Measurements from ENCODE around the gene GOLGA6L7.
"Not testable (repeated sequence)": the region's sequence is repeated elsewhere in the genome, so short reads cannot be mapped to it uniquely, and the experiment has no call there.

GOLGA6L7 gene

GRCh38 chr15:28878209-28878608, 29.8 kb upstream of the GOLGA6L7 start:
- DNase-seq (ENCODE audit: low read depth in 1 of 2, low spot score in 1 of 2) = no peak
- TF ChIP-seq JUND (IDR thresholded peaks at IDR 0.05; ENCODE audit: low read depth) = no peak
- in situ Hi-C loops (cut with HindIII; ENCODE audit: low pct_unique_long_range_greater_than_20kb, low sequenced_read_pairs) = no loop called here

DNA sequence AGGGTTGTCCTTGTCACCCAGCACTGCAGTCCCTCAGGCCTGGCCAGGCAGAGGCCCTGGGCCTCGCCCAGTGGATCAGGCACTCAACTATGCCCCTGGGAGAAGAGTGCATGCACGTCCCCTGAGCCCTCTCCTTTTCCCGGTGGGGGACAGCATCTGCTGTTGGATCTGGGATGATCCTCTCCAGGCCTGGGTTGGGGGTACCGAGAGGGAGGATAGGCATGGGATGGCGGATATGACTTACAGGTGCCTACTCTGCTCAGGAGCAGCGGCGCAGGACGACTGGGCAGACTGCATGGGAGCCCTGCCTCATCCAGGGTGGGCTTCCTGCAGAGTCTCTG, 28.4 kb upstream of the GOLGA6L7 start:
- no peak for TF ChIP-seq JUND (IDR thresholded peaks at IDR 0.05; ENCODE audit: low read depth)
- DNase-seq (ENCODE audit: low read depth in 1 of 2, low spot score in 1 of 2) = no peak
- in situ Hi-C loops (cut with HindIII; ENCODE audit: low pct_unique_long_range_greater_than_20kb, low sequenced_read_pairs) = no loop called here

DNA sequence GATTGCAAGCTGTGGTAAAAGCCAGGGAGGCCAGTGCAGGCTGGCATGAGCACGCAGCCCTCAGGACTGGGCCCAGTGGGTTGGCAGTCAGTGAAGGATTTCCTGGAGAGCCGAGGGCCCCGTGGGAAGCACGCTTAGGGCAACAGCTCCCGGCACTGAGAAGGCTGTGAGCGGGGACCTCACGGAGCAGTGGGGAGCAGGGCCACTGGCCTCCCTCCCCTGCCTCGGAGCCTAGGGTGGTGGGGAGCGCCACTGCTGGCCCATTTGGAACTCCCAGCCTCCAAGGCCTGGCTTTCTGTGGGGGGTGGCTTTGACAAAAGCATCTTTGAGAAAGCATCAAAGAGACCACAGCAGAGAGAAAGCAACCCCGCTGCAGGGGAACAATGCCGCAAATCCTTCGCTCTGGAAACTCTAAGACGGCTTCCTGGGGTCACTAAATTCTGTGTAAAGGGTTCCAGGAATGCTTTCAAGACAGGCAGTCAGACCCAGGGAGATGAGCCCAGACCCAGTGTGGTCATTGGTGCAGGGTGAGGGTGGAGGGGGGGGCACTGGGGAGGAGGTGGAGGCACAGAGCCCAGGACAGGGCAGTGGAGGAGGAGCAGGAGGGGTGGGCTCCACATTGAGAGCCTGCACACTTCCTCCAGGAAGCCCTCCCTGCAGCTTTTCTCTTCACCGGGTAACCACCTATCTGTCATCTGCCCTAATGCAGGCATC, 27.8 kb upstream of the GOLGA6L7 start:
- TF ChIP-seq JUND (IDR thresholded peaks at IDR 0.05; ENCODE audit: low read depth) = no peak
- in situ Hi-C loops (cut with HindIII; ENCODE audit: low pct_unique_long_range_greater_than_20kb, low sequenced_read_pairs) = no loop called here
- no peak for DNase-seq (ENCODE audit: low read depth in 1 of 2, low spot score in 1 of 2)

GRCh38 chr15:28875461-28876000, 27.1 kb upstream of the GOLGA6L7 start:
- TF ChIP-seq JUND (IDR thresholded peaks at IDR 0.05; ENCODE audit: low read depth) = no peak
- in situ Hi-C loops (cut with HindIII; ENCODE audit: low pct_unique_long_range_greater_than_20kb, low sequenced_read_pairs) = no loop called here
- no peak for DNase-seq (ENCODE audit: low read depth in 1 of 2, low spot score in 1 of 2)

DNA sequence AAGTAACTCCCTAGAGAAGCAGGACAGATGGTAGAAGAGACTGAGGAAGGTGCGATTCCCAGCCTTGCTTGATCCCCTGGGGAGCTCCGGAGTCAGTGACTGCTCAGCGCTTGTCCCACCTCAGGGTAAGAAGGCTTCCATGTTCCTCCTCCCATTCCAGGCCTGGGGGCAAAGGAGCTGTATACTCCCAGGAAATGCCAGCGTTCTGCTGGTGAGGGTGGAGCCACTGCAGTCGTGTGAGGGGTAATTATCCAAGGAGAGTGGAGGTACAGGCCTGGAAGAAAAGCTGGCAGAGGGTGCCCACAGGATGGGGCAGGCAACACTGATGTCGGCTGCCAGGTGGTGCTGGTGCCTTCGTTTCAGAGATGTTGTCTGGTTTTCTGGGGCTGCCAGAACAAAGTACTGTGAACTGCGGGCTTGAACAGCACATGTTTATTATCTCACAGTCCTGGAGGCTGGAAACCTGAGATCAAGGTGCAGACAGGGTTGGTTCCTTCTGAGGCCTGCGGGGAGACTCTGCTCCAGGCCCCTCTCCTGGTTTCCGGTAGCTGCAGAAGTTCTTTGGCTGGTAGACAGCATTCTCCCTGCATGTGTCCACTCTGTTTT, 25.2 kb upstream of the GOLGA6L7 start:
- in situ Hi-C loops (cut with HindIII; ENCODE audit: low pct_unique_long_range_greater_than_20kb, low sequenced_read_pairs) = no loop called here
- no peak for DNase-seq (ENCODE audit: low read depth in 1 of 2, low spot score in 1 of 2)
- no peak for TF ChIP-seq JUND (IDR thresholded peaks at IDR 0.05; ENCODE audit: low read depth)

GRCh38 chr15:28873006-28873405, 24.6 kb upstream of the GOLGA6L7 start:
- DNase-seq (ENCODE audit: low read depth in 1 of 2, low spot score in 1 of 2) = no peak
- in situ Hi-C loops (cut with HindIII; ENCODE audit: low pct_unique_long_range_greater_than_20kb, low sequenced_read_pairs) = no loop called here
- no peak for TF ChIP-seq JUND (IDR thresholded peaks at IDR 0.05; ENCODE audit: low read depth)

GRCh38 chr15:28871168-28871567, 22.7 kb upstream of the GOLGA6L7 start:
- no peak for TF ChIP-seq JUND (IDR thresholded peaks at IDR 0.05; ENCODE audit: low read depth)
- DNase-seq (ENCODE audit: low read depth in 1 of 2, low spot score in 1 of 2) = no peak
- in situ Hi-C loops (cut with HindIII; ENCODE audit: low pct_unique_long_range_greater_than_20kb, low sequenced_read_pairs) = no loop called here

DNA sequence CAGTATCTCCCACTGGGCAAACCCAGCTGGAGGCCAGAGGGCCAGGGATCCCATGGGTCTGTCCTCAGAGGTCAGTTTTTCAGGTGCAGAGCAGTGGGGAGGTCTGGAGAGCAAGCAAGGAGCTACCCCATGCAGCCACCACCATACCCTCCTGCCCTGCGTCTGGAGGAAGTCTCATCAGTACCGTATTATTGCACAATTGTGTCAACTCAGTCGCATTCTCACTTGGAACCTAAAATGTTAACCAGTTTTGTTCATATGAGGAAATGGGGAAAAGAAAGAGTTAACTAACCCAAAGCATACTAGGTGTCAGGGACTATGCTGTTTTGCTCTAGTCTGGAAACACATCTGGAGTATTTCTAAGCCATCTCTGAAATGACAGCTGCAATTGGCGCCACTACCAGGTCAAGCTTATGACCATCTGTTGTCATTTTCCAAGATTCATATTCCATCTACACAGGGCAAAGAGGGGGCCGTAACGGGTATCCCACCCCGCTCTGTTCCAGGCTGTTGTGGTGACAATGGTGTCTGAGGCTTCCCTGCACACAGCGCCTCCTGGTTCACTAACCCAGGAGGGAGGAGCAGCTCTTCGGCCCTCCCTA, 20.4 kb upstream of the GOLGA6L7 start:
- no peak for TF ChIP-seq JUND (IDR thresholded peaks at IDR 0.05; ENCODE audit: low read depth)
- DNase-seq (ENCODE audit: low read depth in 1 of 2, low spot score in 1 of 2) = no peak
- in situ Hi-C loops (cut with HindIII; ENCODE audit: low pct_unique_long_range_greater_than_20kb, low sequenced_read_pairs) = no loop called here

GRCh38 chr15:28861589-28862293, 13.3 kb upstream of the GOLGA6L7 start:
- in situ Hi-C loops (cut with HindIII; ENCODE audit: low pct_unique_long_range_greater_than_20kb, low sequenced_read_pairs); DNase-seq (ENCODE audit: low read depth in 1 of 2, low spot score in 1 of 2): not testable (repeated sequence)

- no peak for DNase-seq (ENCODE audit: low read depth in 1 of 2, low spot score in 1 of 2)
- in situ Hi-C loops (cut with HindIII; ENCODE audit: low pct_unique_long_range_greater_than_20kb, low sequenced_read_pairs) = no loop called here
- no peak for TF ChIP-seq JUND (IDR thresholded peaks at IDR 0.05; ENCODE audit: low read depth)
These were observed 12.6 kb upstream of the GOLGA6L7 start for GRCh38 chr15:28861031-28861534.

DNA sequence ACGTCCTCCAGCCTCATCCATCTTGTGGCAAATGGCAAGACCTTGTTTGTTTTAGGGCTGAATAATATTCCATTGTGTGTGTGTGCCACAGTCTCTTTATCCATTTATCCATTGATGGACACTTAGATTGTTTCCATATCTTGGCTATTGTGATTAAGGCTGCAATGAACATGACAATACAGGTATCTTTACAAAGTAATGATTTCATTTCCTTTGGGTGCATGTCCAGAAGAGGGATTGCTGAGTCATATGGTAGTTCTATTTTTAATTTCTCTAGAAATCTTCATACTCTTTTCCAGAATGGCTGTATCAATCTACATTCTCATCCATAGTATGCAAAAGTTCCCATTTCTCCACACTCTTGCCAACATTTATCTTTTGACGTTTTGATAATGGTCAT, 6.1 kb upstream of the GOLGA6L7 start:
- in situ Hi-C loops (cut with HindIII; ENCODE audit: low pct_unique_long_range_greater_than_20kb, low sequenced_read_pairs); DNase-seq (ENCODE audit: low read depth in 1 of 2, low spot score in 1 of 2): not testable (repeated sequence)

DNA sequence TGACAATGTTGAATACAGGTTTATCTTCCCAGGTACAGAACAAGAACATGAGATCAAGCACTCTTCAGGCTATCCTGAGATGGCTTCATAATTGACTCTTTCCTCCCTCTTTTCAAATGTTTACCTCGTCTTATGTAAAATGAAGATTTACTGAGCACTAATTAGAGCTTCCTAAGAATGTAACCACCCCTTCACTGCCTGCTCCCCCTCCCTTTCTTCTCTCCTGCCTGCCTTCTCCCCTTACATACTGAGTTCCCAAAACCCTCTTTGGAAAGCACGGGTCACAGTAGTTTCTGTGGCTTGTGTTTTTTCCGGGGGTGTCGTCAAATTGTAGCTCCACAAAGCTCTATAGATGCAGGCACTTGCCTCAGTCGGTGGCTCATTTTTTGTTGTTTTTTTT, 5.2 kb upstream of the GOLGA6L7 start:
- in situ Hi-C loops (cut with HindIII; ENCODE audit: low pct_unique_long_range_greater_than_20kb, low sequenced_read_pairs); DNase-seq (ENCODE audit: low read depth in 1 of 2, low spot score in 1 of 2): not testable (repeated sequence)

GRCh38 chr15:28849766-28850165, 1.3 kb upstream of the GOLGA6L7 start:
- in situ Hi-C loops (cut with HindIII; ENCODE audit: low pct_unique_long_range_greater_than_20kb, low sequenced_read_pairs); DNase-seq (ENCODE audit: low read depth in 1 of 2, low spot score in 1 of 2): not testable (repeated sequence)

- DNase-seq (ENCODE audit: low read depth in 1 of 2, low spot score in 1 of 2); in situ Hi-C loops (cut with HindIII; ENCODE audit: low pct_unique_long_range_greater_than_20kb, low sequenced_read_pairs): not testable (repeated sequence)
These were observed 827 bp upstream of the GOLGA6L7 start for GRCh38 chr15:28849271-28849670.

GRCh38 chr15:28847959-28848358, 485 bp downstream of the GOLGA6L7 start:
- in situ Hi-C loops (cut with HindIII; ENCODE audit: low pct_unique_long_range_greater_than_20kb, low sequenced_read_pairs) = not testable (repeated sequence)

GRCh38 chr15:28847247-28847646, 1.2 kb downstream of the GOLGA6L7 start:
- in situ Hi-C loops (cut with HindIII; ENCODE audit: low pct_unique_long_range_greater_than_20kb, low sequenced_read_pairs); DNase-seq (ENCODE audit: low read depth in 1 of 2, low spot score in 1 of 2): not testable (repeated sequence)

More at GRCh38 chr15:28847959-28848358, 485 bp downstream of the GOLGA6L7 start:
- DNase-seq (ENCODE audit: low read depth in 1 of 2, low spot score in 1 of 2) = not testable (repeated sequence)

- DNase-seq (ENCODE audit: low read depth in 1 of 2, low spot score in 1 of 2); in situ Hi-C loops (cut with HindIII; ENCODE audit: low pct_unique_long_range_greater_than_20kb, low sequenced_read_pairs): not testable (repeated sequence)
These were observed 4.3 kb downstream of the GOLGA6L7 start for GRCh38 chr15:28844147-28844546.

Data from T47D (cell line).